ENCODE measurements around the gene ACAT2.
A peak's percentile ranks its signal among the peaks of the same experiment; 100 is the strongest.
"Not testable (repeated sequence)": the region's sequence is repeated elsewhere in the genome, so short reads cannot be mapped to it uniquely, and the experiment has no call there.

The ACAT2 gene

GRCh38 chr6:159816775-159817174, 54.9 kb downstream of the ACAT2 start:
- not testable (repeated sequence) for DNase-seq

DNA sequence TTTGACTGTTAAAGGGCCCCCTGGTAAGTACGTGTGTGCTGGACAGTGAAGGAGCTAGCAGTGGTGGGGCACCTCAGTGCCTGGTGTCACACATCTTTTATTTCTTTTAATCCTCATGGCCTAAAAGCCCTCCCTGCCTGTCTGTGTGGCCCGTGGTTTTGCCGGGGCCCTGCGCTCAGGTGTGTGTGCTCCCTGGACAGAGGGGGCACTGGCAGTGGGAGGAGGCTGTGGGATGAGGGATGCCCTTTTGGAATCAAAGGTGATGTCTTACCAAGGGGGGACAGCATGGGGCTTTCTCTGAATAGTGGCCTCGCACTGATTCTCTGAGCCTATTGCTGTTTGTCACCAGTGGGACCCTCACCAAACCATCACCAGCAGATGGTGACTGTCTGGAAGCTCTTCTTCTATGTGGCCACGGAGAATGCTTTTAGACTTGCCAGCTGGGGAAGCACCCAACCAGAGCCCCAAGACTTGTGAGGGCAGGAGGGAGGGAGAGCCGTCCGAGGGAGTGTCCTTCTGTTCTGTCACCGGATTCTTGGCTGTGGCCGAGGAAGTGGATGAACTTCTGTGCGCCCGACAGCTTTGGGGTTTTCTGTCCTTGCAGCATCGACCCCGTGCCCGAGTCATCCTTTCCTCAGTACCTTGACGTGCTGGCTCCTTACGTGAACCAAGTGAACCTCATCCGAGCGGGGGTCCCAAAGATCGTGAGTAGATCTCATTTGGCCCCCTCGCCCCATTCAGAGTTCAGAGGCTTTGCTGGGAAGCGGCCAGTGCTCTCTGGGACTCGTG, 56.3 kb downstream of the ACAT2 start:
- DNase-seq: no peak

GRCh38 chr6:159819098-159819497, 57.3 kb downstream of the ACAT2 start:
- no peak for DNase-seq

DNA sequence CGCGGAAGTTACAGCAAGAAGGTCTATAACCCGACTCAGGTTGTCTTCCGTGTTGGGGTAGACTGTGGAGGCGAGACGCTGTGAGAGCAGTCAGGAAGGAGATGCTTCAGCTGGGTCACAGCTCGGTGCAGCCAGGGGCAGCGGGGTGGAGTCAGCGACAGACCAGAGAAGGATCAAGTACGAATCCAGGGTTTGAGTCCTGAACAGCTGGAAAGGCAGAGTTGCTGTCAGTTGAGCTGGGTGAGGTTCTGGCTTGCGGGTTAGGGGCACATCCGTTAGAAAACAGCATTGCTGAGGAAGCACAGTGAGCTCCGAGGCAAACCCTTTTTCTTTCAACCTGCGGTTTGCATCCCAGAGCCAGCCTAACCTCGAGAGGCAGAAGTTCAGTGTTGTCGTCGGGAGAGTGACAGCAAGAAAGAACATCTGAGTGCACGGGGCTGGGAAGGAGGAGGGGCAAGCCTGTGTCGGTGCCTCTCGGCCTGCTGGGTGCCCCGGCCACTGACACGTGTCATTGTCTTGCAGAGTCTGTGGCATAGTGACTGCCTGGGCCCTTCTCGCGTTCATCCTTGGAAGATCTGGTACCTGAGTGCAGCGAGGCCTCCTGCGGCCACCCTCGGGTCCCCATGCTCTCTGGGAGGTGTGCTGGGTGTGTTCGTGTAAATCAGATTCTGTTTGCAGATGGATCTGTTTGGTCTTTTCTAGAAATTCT, 58.2 kb downstream of the ACAT2 start:
- DNase-seq: peak; percentile 50

DNA sequence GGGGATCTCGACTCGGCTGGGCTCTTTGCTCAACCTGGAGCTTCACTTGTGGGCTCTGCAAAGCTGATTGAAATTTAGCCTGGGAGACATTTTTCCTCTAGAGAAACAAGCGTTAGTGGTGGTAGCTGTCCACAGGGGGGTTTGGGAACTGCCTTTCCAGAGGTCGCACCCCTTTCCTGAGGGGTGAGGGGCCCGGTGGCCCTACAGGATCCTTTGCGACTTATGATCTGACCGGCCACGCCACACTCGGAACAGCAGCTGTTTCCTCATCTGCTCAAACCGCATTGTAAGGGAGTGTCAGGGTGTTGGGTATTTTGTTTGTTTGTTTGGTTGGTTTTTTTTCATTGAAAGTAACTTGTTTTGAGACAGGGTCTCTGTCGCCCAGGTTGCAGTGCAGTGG, 59.3 kb downstream of the ACAT2 start:
- DNase-seq: no peak

GRCh38 chr6:159821726-159822125, 59.9 kb downstream of the ACAT2 start:
- DNase-seq: no peak

DNA sequence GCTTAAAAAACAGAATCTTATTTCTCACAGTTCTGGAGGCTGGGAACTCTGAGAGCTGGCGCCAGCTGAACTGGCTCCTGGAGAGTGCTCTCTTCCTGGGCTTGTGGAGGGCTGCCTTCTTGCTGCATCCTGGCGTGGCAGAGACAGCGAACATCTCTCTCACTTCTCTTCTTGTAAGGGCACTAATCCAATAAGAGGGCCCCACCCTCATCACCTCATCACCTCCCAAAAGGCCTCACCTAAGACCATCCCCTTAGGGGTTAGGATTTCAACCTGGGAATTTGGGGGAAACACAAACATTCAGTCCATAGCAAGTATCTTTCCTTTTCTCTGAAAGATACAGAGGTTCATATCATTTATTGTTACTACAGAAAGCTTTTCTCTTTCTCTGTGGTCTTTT, 62.1 kb downstream of the ACAT2 start:
- no peak for DNase-seq

DNA sequence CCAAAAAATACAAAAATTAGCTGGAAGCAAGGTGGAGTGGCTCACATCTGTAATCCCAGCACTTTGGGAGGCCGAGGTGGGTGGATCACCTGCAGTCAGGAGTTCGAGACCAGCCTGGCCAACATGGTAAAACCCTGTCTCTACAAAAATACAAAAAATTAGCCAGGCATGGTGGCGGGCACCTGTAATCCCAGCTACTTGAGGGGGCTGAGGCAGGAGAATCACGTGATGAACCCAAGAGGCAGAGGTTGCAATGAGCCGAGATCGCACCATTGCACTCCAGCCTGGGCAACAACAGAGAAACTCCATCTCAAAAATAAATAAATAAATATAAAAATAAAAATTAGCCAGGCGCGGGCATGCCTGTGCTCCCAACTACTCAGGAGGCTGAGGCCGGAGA, 62.8 kb downstream of the ACAT2 start:
- not testable (repeated sequence) for DNase-seq

GRCh38 chr6:159826004-159826403, 64.2 kb downstream of the ACAT2 start:
- no peak for DNase-seq

DNA sequence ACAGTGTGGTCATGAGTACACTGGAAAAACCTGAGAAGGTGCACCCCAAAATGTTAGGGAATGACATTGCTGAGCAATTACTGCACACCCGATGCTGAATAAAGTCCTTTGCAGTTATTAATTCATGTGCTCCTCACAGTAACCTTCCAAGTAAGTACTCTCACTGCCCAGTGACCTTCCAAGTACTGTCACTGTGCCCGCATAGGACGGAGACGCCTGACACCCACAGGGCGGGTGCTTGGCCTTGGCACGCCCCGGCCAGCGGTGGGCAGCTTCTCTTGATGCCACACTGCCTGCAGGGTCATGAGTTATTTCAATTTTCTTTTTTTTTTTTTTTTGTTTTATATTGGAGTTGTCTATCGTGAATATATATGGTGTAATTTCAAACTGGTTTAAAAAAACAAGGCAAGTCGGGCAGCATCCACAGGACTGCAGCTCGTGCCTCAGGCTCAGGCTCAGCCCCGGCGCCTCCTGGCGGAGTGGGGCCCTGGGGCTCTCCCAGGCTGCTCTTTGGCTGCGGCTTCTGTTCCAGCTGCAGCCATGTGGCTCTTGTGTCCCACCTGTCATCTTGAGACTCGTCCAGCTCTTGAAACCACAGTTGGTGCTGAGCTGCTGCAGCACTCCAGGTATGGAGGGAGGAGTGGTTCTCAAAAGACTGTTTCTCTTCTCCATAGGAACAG, 65.3 kb downstream of the ACAT2 start:
- no peak for DNase-seq

GRCh38 chr6:159828074-159828473, 66.2 kb downstream of the ACAT2 start:
- DNase-seq: no peak
